Measurements from ENCODE around the gene EFNA5.

DNA sequence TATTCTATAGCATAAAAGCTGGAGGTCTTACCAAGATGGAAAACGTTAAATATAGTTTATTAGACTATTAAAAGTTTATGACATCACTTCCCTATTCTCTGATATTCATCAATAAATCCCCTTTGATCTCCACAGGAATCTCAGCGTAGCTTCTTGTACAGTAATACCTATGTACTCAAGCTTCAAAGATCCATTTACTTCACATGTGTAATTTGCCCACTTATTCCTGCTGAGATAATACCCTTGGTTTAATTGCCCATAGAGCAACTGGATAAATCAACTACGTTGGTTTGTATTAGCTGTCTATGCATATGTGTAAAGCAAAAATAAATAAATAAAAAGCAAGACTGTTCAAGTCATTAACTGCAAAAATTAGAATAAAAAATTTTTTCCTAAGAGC lies 219.7 kb downstream of the EFNA5 start:
- no peak for TF ChIP-seq ZNF274 (IDR thresholded peaks at IDR 0.05; ENCODE audit: insufficient read depth, insufficient read length)
- TF ChIP-seq SRF (IDR thresholded peaks at IDR 0.05; ENCODE audit: low read depth in 2 of 2, low read length in 2 of 2): no peak
- TF ChIP-seq, protein P1, sequence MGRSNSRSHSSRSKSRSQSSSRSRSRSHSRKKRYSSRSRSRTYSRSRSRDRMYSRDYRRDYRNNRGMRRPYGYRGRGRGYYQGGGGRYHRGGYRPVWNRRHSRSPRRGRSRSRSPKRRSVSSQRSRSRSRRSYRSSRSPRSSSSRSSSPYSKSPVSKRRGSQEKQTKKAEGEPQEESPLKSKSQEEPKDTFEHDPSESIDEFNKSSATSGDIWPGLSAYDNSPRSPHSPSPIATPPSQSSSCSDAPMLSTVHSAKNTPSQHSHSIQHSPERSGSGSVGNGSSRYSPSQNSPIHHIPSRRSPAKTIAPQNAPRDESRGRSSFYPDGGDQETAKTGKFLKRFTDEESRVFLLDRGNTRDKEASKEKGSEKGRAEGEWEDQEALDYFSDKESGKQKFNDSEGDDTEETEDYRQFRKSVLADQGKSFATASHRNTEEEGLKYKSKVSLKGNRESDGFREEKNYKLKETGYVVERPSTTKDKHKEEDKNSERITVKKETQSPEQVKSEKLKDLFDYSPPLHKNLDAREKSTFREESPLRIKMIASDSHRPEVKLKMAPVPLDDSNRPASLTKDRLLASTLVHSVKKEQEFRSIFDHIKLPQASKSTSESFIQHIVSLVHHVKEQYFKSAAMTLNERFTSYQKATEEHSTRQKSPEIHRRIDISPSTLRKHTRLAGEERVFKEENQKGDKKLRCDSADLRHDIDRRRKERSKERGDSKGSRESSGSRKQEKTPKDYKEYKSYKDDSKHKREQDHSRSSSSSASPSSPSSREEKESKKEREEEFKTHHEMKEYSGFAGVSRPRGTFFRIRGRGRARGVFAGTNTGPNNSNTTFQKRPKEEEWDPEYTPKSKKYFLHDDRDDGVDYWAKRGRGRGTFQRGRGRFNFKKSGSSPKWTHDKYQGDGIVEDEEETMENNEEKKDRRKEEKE (IDR thresholded peaks at IDR 0.05): no peak
- TF ChIP-seq EZH2 (IDR thresholded peaks at IDR 0.05; ENCODE audit: borderline replicate concordance, control insufficient read depth, low read depth, low read length): no peak
- no peak for TF ChIP-seq RAD21 (IDR thresholded peaks at IDR 0.05; ENCODE audit: insufficient read depth, low read depth, low read length)
- TF ChIP-seq, protein P2, sequence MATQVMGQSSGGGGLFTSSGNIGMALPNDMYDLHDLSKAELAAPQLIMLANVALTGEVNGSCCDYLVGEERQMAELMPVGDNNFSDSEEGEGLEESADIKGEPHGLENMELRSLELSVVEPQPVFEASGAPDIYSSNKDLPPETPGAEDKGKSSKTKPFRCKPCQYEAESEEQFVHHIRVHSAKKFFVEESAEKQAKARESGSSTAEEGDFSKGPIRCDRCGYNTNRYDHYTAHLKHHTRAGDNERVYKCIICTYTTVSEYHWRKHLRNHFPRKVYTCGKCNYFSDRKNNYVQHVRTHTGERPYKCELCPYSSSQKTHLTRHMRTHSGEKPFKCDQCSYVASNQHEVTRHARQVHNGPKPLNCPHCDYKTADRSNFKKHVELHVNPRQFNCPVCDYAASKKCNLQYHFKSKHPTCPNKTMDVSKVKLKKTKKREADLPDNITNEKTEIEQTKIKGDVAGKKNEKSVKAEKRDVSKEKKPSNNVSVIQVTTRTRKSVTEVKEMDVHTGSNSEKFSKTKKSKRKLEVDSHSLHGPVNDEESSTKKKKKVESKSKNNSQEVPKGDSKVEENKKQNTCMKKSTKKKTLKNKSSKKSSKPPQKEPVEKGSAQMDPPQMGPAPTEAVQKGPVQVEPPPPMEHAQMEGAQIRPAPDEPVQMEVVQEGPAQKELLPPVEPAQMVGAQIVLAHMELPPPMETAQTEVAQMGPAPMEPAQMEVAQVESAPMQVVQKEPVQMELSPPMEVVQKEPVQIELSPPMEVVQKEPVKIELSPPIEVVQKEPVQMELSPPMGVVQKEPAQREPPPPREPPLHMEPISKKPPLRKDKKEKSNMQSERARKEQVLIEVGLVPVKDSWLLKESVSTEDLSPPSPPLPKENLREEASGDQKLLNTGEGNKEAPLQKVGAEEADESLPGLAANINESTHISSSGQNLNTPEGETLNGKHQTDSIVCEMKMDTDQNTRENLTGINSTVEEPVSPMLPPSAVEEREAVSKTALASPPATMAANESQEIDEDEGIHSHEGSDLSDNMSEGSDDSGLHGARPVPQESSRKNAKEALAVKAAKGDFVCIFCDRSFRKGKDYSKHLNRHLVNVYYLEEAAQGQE (IDR thresholded peaks at IDR 0.05; ENCODE audit: low read depth, low read length): no peak
- TF ChIP-seq ATF7 (IDR thresholded peaks at IDR 0.05; ENCODE audit: low read depth): no peak
- TF ChIP-seq, protein P3, sequence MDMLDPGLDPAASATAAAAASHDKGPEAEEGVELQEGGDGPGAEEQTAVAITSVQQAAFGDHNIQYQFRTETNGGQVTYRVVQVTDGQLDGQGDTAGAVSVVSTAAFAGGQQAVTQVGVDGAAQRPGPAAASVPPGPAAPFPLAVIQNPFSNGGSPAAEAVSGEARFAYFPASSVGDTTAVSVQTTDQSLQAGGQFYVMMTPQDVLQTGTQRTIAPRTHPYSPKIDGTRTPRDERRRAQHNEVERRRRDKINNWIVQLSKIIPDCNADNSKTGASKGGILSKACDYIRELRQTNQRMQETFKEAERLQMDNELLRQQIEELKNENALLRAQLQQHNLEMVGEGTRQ (IDR thresholded peaks at IDR 0.05; ENCODE audit: borderline replicate concordance, low read depth, low read length): no peak
- no peak for TF ChIP-seq SIN3A (IDR thresholded peaks at IDR 0.05; ENCODE audit: low read depth, low read length)
- no peak for TF ChIP-seq ZNF24 (IDR thresholded peaks at IDR 0.05)
- TF ChIP-seq, protein P4, sequence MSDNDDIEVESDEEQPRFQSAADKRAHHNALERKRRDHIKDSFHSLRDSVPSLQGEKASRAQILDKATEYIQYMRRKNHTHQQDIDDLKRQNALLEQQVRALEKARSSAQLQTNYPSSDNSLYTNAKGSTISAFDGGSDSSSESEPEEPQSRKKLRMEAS (IDR thresholded peaks at IDR 0.05; ENCODE audit: low read depth, low read length): no peak
